ENCODE data around the gene FAM53A. TPM values are rescaled to one million over a fixed set of nuclear protein-coding genes. Genes with fewer than 3 reads are reported as not detected.

Gene FAM53A
- total and polyA plus RNA-seq, 7 experiments from 2014 or later: 1.2 to 3.6 (median 2.1) TPM

- CTCF ChIA-PET: no interaction called here
- Mint-ChIP-seq H3K27me3 (peaks cover 0 to 17% (median 0%) of the 10 kb centered on the region in 5 donors), H3K4me1 (no peaks in the 10 kb centered on the region), H3K27ac (peak overlapping the region in 1 of 9 donors; percentile 53), H3K9me3 (peaks cover 0 to 41% (median 17%) of the 10 kb centered on the region in 11 donors), H3K36me3 (peaks cover 0 to 9% (median 4%) of the 10 kb centered on the region in 5 donors), H3K4me3 (no peak overlapping the region)
- H3K9me3 ChIP-seq (ENCODE audit: control insufficient read depth in 2 of 3, low read length in 3 of 3): peaks cover 0 to 22% (median 0%) of the 10 kb centered on the region in 3 experiments
- no peak for ATAC-seq
- intact Hi-C loops (cut with micrococcal nuclease): no loop called here
- POLR2A ChIA-PET: no interaction called here
- H3K27ac ChIP-seq (ENCODE audit: low read depth, low read length): no peak overlapping the region
- DNase-seq: no peak
- no peaks in the 10 kb centered on the region for H3K4me1 ChIP-seq (ENCODE audit: control insufficient read depth in 2 of 2, insufficient read depth in 2 of 2, low read length in 2 of 2)
- H3K4me3 ChIP-seq (ENCODE audit: low read length): no peak overlapping the region
- H3K27me3 ChIP-seq (ENCODE audit: control insufficient read depth in 2 of 2, insufficient read depth in 2 of 2, low read length in 2 of 2): no peaks in the 10 kb centered on the region
- H3K36me3 ChIP-seq (ENCODE audit: control insufficient read depth in 2 of 3, insufficient read depth in 3 of 3, low read length in 3 of 3): no peaks in the 10 kb centered on the region
Measured at GRCh38 chr4:1590244-1590643, 93.9 kb downstream of the FAM53A start.

Other genes starting within 250 kb of the FAM53A start
- gene SLBP, start 28.0 kb upstream of the FAM53A start, total RNA-seq: 100 to 1,000 TPM in 1 of 5 experiments, 10 to 100 TPM in 4; 29.5 to 103 (median 30.3) TPM
- 10 to 100 TPM; 51.1 to 62.1 TPM for gene SLBP, start 28.0 kb upstream of the FAM53A start, polyA plus RNA-seq
- 10 to 100 TPM; 20.0 to 41.1 (median 26.7) TPM for gene TMEM129, start 37.0 kb upstream of the FAM53A start, total RNA-seq
- gene TMEM129, start 37.0 kb upstream of the FAM53A start, polyA plus RNA-seq: 10 to 100 TPM; 34.9 to 44.7 TPM
- 100 to 1,000 TPM; 100 to 165 (median 162) TPM for gene TACC3, start 37.2 kb upstream of the FAM53A start, total RNA-seq
- gene TACC3, start 37.2 kb upstream of the FAM53A start, polyA plus RNA-seq: 100 to 1,000 TPM in 1 of 2 donors, 10 to 100 TPM in 1; 70.5 to 100 TPM
- 1 to 10 TPM in 1 of 5 experiments, not detected in 4; 1.0 TPM for gene FGFR3, start 109.0 kb upstream of the FAM53A start, total RNA-seq
- gene FGFR3, start 109.0 kb upstream of the FAM53A start, polyA plus RNA-seq: not detected
- 10 to 100 TPM; 29.5 to 56.4 (median 36.0) TPM for gene LETM1, start 171.8 kb upstream of the FAM53A start, total RNA-seq
- gene LETM1, start 171.8 kb upstream of the FAM53A start, polyA plus RNA-seq: 10 to 100 TPM in 1 of 2 donors, 1 to 10 TPM in 1; 7.7 to 12.0 TPM
- 100 to 1,000 TPM in 1 of 5 experiments, 10 to 100 TPM in 4; 35.4 to 207 (median 38.5) TPM for gene NSD2, start 187.1 kb upstream of the FAM53A start, total RNA-seq
- gene NSD2, start 187.1 kb upstream of the FAM53A start, polyA plus RNA-seq: 1 to 10 TPM; 2.7 to 7.9 TPM

Measured in naive thymus-derived CD4-positive, alpha-beta T cell (primary cell).